ENCODE measurements around the gene PHOSPHO1. TPM values are rescaled to one million over a fixed set of nuclear protein-coding genes. Genes with fewer than 3 reads are reported as not detected.
"Not testable (repeated sequence)": the region's sequence is repeated elsewhere in the genome, so short reads cannot be mapped to it uniquely, and the experiment has no call there.

The PHOSPHO1 gene
- total RNA-seq, 1 donor from 2014 or later, result not detected

DNA sequence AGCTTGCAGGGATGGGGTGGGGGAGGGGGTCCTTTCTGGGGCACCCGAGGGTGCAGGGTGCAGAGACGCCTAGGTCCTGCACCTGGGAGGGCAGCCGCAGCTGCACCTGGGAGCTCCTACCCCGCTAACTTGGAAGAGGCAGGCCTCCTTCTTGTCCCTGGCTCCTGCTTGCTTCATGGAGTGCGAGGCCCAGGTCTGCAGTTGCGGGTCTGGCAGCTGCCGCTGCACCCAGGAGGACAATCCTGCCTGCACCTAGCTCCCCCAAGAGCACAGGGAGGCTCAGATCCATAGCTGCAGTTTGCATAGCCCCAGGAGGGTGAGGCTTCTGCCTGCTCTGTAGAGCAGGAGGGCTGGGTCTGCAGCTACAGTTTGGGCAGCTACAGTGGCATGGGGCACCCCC is 46.8 kb downstream of the PHOSPHO1 start:
- Histone ChIP-seq H3K4me1 (no peaks in the 10 kb centered on the region), H3K27ac (no peak overlapping the region), H3K36me3 (no peaks in the 10 kb centered on the region), H3K4me3 (no peak overlapping the region), H3K9me3 (no peaks in the 10 kb centered on the region), H3K27me3 (no peaks in the 10 kb centered on the region)
- TF ChIP-seq, protein P1, sequence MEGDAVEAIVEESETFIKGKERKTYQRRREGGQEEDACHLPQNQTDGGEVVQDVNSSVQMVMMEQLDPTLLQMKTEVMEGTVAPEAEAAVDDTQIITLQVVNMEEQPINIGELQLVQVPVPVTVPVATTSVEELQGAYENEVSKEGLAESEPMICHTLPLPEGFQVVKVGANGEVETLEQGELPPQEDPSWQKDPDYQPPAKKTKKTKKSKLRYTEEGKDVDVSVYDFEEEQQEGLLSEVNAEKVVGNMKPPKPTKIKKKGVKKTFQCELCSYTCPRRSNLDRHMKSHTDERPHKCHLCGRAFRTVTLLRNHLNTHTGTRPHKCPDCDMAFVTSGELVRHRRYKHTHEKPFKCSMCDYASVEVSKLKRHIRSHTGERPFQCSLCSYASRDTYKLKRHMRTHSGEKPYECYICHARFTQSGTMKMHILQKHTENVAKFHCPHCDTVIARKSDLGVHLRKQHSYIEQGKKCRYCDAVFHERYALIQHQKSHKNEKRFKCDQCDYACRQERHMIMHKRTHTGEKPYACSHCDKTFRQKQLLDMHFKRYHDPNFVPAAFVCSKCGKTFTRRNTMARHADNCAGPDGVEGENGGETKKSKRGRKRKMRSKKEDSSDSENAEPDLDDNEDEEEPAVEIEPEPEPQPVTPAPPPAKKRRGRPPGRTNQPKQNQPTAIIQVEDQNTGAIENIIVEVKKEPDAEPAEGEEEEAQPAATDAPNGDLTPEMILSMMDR (IDR thresholded peaks at IDR 0.05), result no peak
- DNase-seq (ENCODE audit: low spot score in 2 of 2), result no peak
- intact Hi-C loops (cut with DNase I), result no loop called here

DNA sequence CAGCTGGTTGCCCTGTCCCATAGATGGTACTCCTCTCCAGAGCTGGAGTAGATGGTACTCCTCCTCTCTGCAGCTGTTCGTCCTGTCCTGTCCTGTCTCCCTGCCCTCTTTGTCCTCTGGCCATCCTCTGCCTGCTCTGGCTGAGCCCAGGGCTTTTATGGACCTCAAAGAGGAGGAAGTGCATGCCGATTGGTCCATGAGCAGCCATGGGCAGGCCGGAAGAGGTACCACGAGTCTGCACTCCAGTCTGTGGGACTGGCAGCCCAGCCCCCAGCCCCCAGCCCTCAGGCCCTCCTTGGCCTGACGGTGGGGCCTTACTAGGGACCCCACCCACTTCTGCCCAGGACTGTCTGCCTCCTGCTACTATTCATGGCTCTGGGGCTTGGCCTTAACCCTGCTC is 47.2 kb downstream of the PHOSPHO1 start:
- Histone ChIP-seq H3K27me3 (no peaks in the 10 kb centered on the region), H3K27ac (no peak overlapping the region), H3K9me3 (no peaks in the 10 kb centered on the region), H3K4me1 (no peaks in the 10 kb centered on the region), H3K4me3 (no peak overlapping the region), H3K36me3 (no peaks in the 10 kb centered on the region)
- intact Hi-C loops (cut with DNase I), result no loop called here
- DNase-seq (ENCODE audit: low spot score in 2 of 2), result no peak
- TF ChIP-seq, protein P1 (IDR thresholded peaks at IDR 0.05), result no peak

DNA sequence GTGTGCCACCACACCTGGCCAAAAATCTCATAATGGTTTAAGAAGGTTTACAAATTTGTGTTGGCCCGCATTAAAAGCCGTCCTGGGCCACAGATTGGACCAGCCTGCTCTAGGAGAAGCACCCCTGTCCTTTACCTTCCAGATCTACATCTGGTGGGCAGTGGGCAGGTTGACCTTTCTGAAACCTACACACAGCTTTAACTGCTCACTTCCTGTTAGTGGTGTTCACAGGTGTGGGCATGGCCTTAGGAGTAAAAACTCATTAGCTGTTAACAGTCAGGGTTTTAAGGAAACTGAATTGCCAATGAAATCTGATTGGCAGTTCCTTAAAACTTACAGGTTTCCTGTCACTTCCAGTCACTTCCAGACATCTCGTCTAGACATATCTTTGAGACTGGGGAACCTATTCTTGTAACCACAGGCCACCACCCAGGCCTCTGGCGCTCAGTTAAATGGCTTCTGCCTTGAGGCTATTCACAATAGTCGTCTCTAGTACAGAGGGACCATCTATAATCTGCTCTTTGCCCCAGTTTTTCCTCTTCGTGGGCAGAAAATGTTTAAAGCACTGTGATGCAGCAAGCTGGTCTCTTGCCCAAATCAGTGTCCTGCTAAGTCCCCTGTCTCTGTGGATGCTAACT is 49.5 kb downstream of the PHOSPHO1 start:
- DNase-seq (ENCODE audit: low spot score in 2 of 2), result no peak
- no peaks in the 10 kb centered on the region for H3K4me1 ChIP-seq
- H3K4me3 ChIP-seq, result no peak overlapping the region
- intact Hi-C loops (cut with DNase I), result loop anchor here (1.0 kb wide), 1 partner anchor 46 kb away; no protein-coding TSS in a partner anchor
- no peaks in the 10 kb centered on the region for H3K36me3 ChIP-seq
- H3K27me3 ChIP-seq, result no peaks in the 10 kb centered on the region
- TF ChIP-seq, protein P1 (IDR thresholded peaks at IDR 0.05), result no peak
- peaks cover 5 to 11% of the 10 kb centered on the region in 2 donors for H3K9me3 ChIP-seq
- no peak overlapping the region for H3K27ac ChIP-seq

DNA sequence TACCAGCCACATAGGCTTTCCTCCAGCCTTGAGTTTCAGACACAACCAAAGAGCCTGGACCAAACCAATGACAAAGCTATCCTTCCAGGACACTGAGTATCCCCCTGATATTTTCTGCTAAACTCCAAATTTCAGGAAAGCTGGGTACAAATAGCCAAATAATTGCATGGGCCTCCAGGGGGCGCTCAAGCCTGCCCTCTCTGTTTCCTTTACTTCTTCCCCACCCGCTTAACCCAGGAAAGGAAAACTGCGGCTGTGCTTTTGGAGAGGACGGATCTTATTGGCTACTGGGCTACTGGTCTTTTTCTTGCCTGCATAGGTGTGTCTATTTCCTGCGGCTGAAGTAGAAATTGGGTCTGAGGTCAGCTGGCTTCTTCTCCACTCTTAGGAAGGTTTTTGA is 50.3 kb downstream of the PHOSPHO1 start:
- no peak overlapping the region for H3K4me3 ChIP-seq
- DNase-seq (ENCODE audit: low spot score in 2 of 2), result peak in 1 of 2 donors; percentile 72
- TF ChIP-seq, protein P1 (IDR thresholded peaks at IDR 0.05), result peak; percentile 58 to 76 (median 69)
- H3K4me1 ChIP-seq, result no peaks in the 10 kb centered on the region
- H3K27me3 ChIP-seq, result no peaks in the 10 kb centered on the region
- H3K27ac ChIP-seq, result no peak overlapping the region
- intact Hi-C loops (cut with DNase I), result loop anchor here (1.0 kb wide), 1 partner anchor 47 kb away; no protein-coding TSS in a partner anchor
- H3K9me3 ChIP-seq, result peaks cover 13 to 20% of the 10 kb centered on the region in 2 donors
- H3K36me3 ChIP-seq, result no peaks in the 10 kb centered on the region

DNA sequence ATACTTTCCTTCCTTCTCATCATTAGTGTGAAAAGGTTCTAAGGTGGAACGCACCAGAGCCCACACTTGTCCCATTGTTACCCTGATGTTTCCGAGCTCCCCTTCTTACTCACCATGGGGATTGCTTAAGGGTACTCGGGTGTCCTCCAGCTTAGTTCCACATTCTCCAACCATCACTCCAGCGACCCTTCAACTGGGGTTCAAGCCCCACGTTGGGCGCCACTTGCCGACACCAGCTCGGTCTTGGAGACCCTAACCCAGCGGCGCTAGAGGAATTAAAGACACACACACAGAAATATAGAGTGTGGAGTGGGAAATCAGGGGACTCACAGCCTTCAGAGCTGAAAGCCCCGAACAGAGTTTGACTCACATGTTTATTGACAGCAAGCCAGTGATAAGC is 54.6 kb downstream of the PHOSPHO1 start:
- DNase-seq (ENCODE audit: low spot score in 2 of 2); H3K36me3 ChIP-seq; H3K27me3 ChIP-seq; H3K4me1 ChIP-seq; H3K4me3 ChIP-seq; H3K27ac ChIP-seq; intact Hi-C loops (cut with DNase I): not testable (repeated sequence)
- peaks cover 15 to 21% of the 10 kb centered on the region in 2 donors for H3K9me3 ChIP-seq

Other genes with a start within 250 kb of the PHOSPHO1 start
- gene IGF2BP1, start 233.4 kb downstream of the PHOSPHO1 start, total RNA-seq, result not detected
- not detected for gene B4GALNT2, start 98.0 kb downstream of the PHOSPHO1 start, total RNA-seq
- not detected for gene GNGT2, start 20.2 kb downstream of the PHOSPHO1 start, total RNA-seq
- gene ABI3, start 20.1 kb downstream of the PHOSPHO1 start, total RNA-seq, result 35.1 TPM
- gene ZNF652, start 131.5 kb upstream of the PHOSPHO1 start, total RNA-seq, result 13.5 TPM
- 79.6 TPM for gene PHB1, start 184.1 kb upstream of the PHOSPHO1 start, total RNA-seq

Data from ascending aorta (tissue), 2 donors.